Effector CD4-positive, alpha-beta T cell (primary cell): ENCODE measurements around the gene PTMA.

Experiments used
- DNase-seq: peaks from one replicate; pipeline ENCODE4 v3.0.0-alpha.2; 2020

The PTMA gene

GRCh38 chr2:231676243-231676642 lies 32.1 kb upstream of the PTMA start:
- DNase-seq, result no peak

GRCh38 chr2:231677632-231678104 lies 30.7 kb upstream of the PTMA start:
- DNase-seq, result peak; percentile 76

GRCh38 chr2:231679908-231680284 lies 28.4 kb upstream of the PTMA start:
- DNase-seq, result no peak

- DNase-seq, result no peak
These were observed 27.9 kb upstream of the PTMA start for GRCh38 chr2:231680285-231680991.

- DNase-seq, result no peak
These were observed 27.1 kb upstream of the PTMA start for GRCh38 chr2:231680992-231681852.

- no peak for DNase-seq
These were observed 25.6 kb upstream of the PTMA start for GRCh38 chr2:231682603-231683291.

GRCh38 chr2:231683292-231684235 lies 24.8 kb upstream of the PTMA start:
- DNase-seq, result no peak

- no peak for DNase-seq
These were observed 23.8 kb upstream of the PTMA start for GRCh38 chr2:231684314-231685223.

- DNase-seq, result no peak
These were observed 22.8 kb upstream of the PTMA start for GRCh38 chr2:231685349-231686191.

GRCh38 chr2:231686192-231687100 lies 21.9 kb upstream of the PTMA start:
- DNase-seq, result no peak

- peak; percentile 50 for DNase-seq
These were observed 21.0 kb upstream of the PTMA start for GRCh38 chr2:231687133-231687852.

GRCh38 chr2:231687961-231688360 lies 20.4 kb upstream of the PTMA start:
- DNase-seq, result no peak

GRCh38 chr2:231688719-231689118 lies 19.6 kb upstream of the PTMA start:
- DNase-seq, result no peak

GRCh38 chr2:231689124-231689893 lies 19.0 kb upstream of the PTMA start:
- DNase-seq, result no peak

GRCh38 chr2:231691251-231691772 lies 17.0 kb upstream of the PTMA start:
- no peak for DNase-seq

GRCh38 chr2:231692847-231693246 lies 15.5 kb upstream of the PTMA start:
- DNase-seq, result no peak

GRCh38 chr2:231693956-231694355 lies 14.4 kb upstream of the PTMA start:
- no peak for DNase-seq
